Measurements from ENCODE around the gene PTPRK.

DNA sequence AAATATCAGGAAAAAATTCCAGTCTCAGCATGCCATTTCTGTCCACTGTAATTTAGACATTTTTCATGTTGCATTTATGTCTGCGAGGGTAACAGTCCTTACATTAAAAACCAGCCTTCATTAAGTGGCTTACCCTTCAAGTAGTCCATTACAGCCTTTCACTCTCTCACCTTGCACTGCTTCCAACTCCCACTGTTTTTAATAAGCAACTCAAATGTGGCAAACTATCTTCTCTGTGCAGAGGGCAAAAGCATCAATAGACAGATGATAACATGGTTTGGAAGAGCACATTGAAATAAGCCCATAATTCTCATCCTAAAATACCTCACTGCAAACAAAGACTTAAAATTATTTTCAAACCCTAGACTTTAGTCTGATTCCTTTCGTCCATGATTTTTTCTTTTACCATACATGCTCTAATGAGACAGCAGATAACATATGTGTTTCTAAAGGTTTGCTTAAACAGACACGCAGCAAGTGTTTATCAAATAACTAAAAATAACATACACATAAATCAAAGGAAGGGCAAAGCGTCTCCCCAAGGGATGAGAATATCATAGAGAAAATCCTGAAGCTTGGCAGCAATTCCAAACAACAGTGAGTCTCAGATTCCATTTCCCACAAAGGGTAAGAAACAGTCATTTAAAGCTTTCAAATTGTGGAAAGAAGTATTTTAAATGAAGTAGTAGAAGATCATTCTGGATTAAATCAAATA is 130.4 kb downstream of the PTPRK start:
- TF ChIP-seq TAF1 (conservative IDR thresholded peaks at IDR 0.05) (no peak), GABPA (IDR thresholded peaks at IDR 0.05 in 1 of 2, conservative IDR thresholded peaks at IDR 0.05 in 1 of 2) (no peak)
- TF ChIP-seq, protein P1, sequence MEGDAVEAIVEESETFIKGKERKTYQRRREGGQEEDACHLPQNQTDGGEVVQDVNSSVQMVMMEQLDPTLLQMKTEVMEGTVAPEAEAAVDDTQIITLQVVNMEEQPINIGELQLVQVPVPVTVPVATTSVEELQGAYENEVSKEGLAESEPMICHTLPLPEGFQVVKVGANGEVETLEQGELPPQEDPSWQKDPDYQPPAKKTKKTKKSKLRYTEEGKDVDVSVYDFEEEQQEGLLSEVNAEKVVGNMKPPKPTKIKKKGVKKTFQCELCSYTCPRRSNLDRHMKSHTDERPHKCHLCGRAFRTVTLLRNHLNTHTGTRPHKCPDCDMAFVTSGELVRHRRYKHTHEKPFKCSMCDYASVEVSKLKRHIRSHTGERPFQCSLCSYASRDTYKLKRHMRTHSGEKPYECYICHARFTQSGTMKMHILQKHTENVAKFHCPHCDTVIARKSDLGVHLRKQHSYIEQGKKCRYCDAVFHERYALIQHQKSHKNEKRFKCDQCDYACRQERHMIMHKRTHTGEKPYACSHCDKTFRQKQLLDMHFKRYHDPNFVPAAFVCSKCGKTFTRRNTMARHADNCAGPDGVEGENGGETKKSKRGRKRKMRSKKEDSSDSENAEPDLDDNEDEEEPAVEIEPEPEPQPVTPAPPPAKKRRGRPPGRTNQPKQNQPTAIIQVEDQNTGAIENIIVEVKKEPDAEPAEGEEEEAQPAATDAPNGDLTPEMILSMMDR (IDR thresholded peaks at IDR 0.05; ENCODE audit: low read depth, low read length, missing input control): no peak

Data from liver (tissue), 3 donors.